HepG2 (cell line): ENCODE data around the gene CEBPA. TPM values are rescaled to one million over a fixed set of nuclear protein-coding genes. Genes with fewer than 3 reads are reported as not detected.

Experiments
- DMAP1 ChIP-seq: IDR thresholded peaks from 2 replicates; pipeline ENCODE4 v1.6.1; 2016
- FOXK1 ChIP-seq: sonication (generic); formaldehyde crosslinking; IDR thresholded peaks from 2 replicates; pipeline ENCODE4 v1.4.0; 2020; ENCODE audit warnings: low read depth, missing genetic modification reagents, borderline replicate concordance
- FOXO1 ChIP-seq: sonication (generic); formaldehyde crosslinking; IDR thresholded peaks from 2 replicates; pipeline ENCODE4 v1.4.0; 2020; ENCODE audit warnings: missing genetic modification reagents
- HNF1A ChIP-seq, 2 experiments: sonication (generic) in 1 of 2; formaldehyde crosslinking in 1 of 2; IDR thresholded peaks; 2 replicates each; pipeline versions ENCODE4 v1.4.0 to v1.6.1; 2016 to 2020; ENCODE audit warnings: borderline replicate concordance in 1 of 2, low read depth in 1 of 2, mild to moderate bottlenecking in 1 of 2, missing genetic modification reagents in 1 of 2
- ISL2 ChIP-seq: sonication (generic); formaldehyde crosslinking; IDR thresholded peaks from 2 replicates; pipeline ENCODE4 v1.5.0; 2020; ENCODE audit warnings: missing genetic modification reagents
- MTA1 ChIP-seq: sonication (generic); formaldehyde crosslinking; IDR thresholded peaks from 2 replicates; pipeline ENCODE4 v1.4.0; 2020; ENCODE audit warnings: missing genetic modification reagents, mild to moderate bottlenecking, borderline replicate concordance
- ONECUT2 ChIP-seq: sonication (generic); formaldehyde crosslinking; IDR thresholded peaks from 2 replicates; pipeline ENCODE4 v1.4.0; 2020; ENCODE audit warnings: missing genetic modification reagents
- RBM39 ChIP-seq: fragments of 200-400 bp; formaldehyde crosslinking; IDR thresholded peaks from one replicate; pipeline ENCODE4 v1.6.1; 2018; ENCODE audit warnings: antibody characterized with exemption, mild to moderate bottlenecking, low read depth, low read length; ENCODE audit not compliant: poor library complexity, severe bottlenecking
- SATB2 ChIP-seq: sonication (generic); formaldehyde crosslinking; IDR thresholded peaks from 2 replicates; pipeline ENCODE4 v1.5.0; 2020; ENCODE audit warnings: missing genetic modification reagents
- SMAD1 ChIP-seq: sonication (generic); formaldehyde crosslinking; IDR thresholded peaks from 2 replicates; pipeline ENCODE4 v1.4.0; 2020; ENCODE audit warnings: missing genetic modification reagents, low read depth, mild to moderate bottlenecking, borderline replicate concordance
- TMF1 ChIP-seq: sonication (generic); formaldehyde crosslinking; IDR thresholded peaks from 2 replicates; pipeline ENCODE4 v1.8.1; 2022; ENCODE audit warnings: low read depth, missing genetic modification reagents
- TSC22D2 ChIP-seq: sonication (generic); formaldehyde crosslinking; IDR thresholded peaks from 2 replicates; pipeline ENCODE4 v1.5.1; 2020; ENCODE audit warnings: missing genetic modification reagents, mild to moderate bottlenecking, borderline replicate concordance
- UBTF ChIP-seq: sonication (generic); formaldehyde crosslinking; IDR thresholded peaks from 2 replicates; pipeline ENCODE4 v1.4.0; 2020; ENCODE audit warnings: mild to moderate bottlenecking, missing genetic modification reagents
- ZBTB42 ChIP-seq: sonication (generic); formaldehyde crosslinking; IDR thresholded peaks from 2 replicates; pipeline ENCODE4 v1.5.0; 2020; ENCODE audit warnings: mild to moderate bottlenecking, missing genetic modification reagents
- ZNF451 ChIP-seq: sonication (generic); formaldehyde crosslinking; IDR thresholded peaks from 2 replicates; pipeline ENCODE4 v1.5.0; 2020; ENCODE audit warnings: mild to moderate bottlenecking, missing genetic modification reagents
- polyA plus RNA-seq, 8 experiments: library from polyadenylated mRNA; depleted of rRNA in 3 of 8; stranded (reverse) in 7 of 8; unstranded in 1 of 8; fragments of >200 nt; fragmentation: Illumina TruSeq in 4 of 8; extraction: Trizol in 4 of 8; gene quantifications; 2 replicates each; pipeline versions ENCODE4 v1.2.1 to v1.2.3, GENCODE V29; 2011 to 2016; ENCODE audit warnings: low read depth in 4 of 8, missing spikeins in 1 of 8, mixed read lengths in 1 of 8; ENCODE audit not compliant: insufficient read depth in 1 of 8
- total RNA-seq, 5 experiments: library from RNA; depleted of rRNA; stranded (reverse); fragments of >200 nt; fragmentation: Illumina TruSeq; extraction: Trizol; gene quantifications; 2 replicates each; pipeline ENCODE4 v1.2.3, GENCODE V29; 2016; ENCODE audit warnings: low read depth in 1 of 5
- TF ChIP-seq, protein P1 (sequence below): IDR thresholded peaks from 2 replicates; pipeline ENCODE4 v1.6.1; 2012; ENCODE audit warnings: low read depth, low read length, improper control_type of control experiment
- TF ChIP-seq, protein P2 (sequence below): IDR thresholded peaks from 2 replicates; pipeline ENCODE4 v1.6.1; 2016; ENCODE audit warnings: missing genetic modification reagents, missing compliant biosample characterization
- TF ChIP-seq, protein P3 (sequence below): IDR thresholded peaks from 2 replicates; pipeline ENCODE4 v1.6.1; 2016; ENCODE audit warnings: missing compliant biosample characterization, missing genetic modification reagents, borderline replicate concordance

Gene CEBPA
- total and polyA plus RNA-seq, 2 of the 13 experiments (the other 11 are each of a cell fraction or from before 2014, with no cell fraction given) = 24.8 to 103 TPM

GRCh38 chr19:33302175-33302973, at the start of gene CEBPA (continued):
- TF ChIP-seq HNF1A (IDR thresholded peaks at IDR 0.05; ENCODE audit: low read depth) (no peak; the same call in 1 of the 2 replicates), HNF1A (CRISPR knock-in tag; IDR thresholded peaks at IDR 0.05; ENCODE audit: borderline replicate concordance) (peak; percentile 84), MTA1 (CRISPR knock-in tag) (no peak), ZBTB42 (CRISPR knock-in tag) (no peak), ZNF451 (0 out of 2 replicates have a peak, but pooled peaks have one; percentile 53), ISL2 (CRISPR knock-in tag) (peak; percentile 37; the same call in 1 of the 2 replicates), TSC22D2 (CRISPR knock-in tag) (peak; percentile 63; the same call in 1 of the 2 replicates), TMF1 (no peak; the same call in none of the 2 replicates), UBTF (CRISPR knock-in tag) (peak; percentile 81), SMAD1 (peak; percentile 60; the same call in 1 of the 2 replicates), SATB2 (CRISPR knock-in tag) (peak; percentile 39; the same call in 1 of the 2 replicates), RBM39 (no peak), FOXO1 (CRISPR knock-in tag) (peak; percentile 39; the same call in 1 of the 2 replicates), ONECUT2 (no peak), DMAP1 (CRISPR knock-in tag) (peak; percentile 51; the same call in 1 of the 2 replicates), FOXK1 (peak; percentile 40; the same call in 1 of the 2 replicates)
- TF ChIP-seq, protein P1, sequence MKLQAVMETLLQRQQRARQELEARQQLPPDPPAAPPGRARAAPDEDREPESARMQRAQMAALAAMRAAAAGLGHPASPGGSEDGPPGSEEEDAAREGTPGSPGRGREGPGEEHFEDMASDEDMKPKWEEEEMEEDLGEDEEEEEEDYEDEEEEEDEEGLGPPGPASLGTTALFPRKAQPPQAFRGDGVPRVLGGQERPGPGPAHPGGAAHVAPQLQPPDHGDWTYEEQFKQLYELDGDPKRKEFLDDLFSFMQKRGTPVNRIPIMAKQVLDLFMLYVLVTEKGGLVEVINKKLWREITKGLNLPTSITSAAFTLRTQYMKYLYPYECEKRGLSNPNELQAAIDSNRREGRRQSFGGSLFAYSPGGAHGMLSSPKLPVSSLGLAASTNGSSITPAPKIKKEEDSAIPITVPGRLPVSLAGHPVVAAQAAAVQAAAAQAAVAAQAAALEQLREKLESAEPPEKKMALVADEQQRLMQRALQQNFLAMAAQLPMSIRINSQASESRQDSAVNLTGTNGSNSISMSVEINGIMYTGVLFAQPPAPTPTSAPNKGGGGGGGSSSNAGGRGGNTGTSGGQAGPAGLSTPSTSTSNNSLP = no peak; the same call in 1 of the 2 replicates
- TF ChIP-seq, protein P2, sequence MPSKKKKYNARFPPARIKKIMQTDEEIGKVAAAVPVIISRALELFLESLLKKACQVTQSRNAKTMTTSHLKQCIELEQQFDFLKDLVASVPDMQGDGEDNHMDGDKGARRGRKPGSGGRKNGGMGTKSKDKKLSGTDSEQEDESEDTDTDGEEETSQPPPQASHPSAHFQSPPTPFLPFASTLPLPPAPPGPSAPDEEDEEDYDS = peak; percentile 73
- TF ChIP-seq, protein P3, sequence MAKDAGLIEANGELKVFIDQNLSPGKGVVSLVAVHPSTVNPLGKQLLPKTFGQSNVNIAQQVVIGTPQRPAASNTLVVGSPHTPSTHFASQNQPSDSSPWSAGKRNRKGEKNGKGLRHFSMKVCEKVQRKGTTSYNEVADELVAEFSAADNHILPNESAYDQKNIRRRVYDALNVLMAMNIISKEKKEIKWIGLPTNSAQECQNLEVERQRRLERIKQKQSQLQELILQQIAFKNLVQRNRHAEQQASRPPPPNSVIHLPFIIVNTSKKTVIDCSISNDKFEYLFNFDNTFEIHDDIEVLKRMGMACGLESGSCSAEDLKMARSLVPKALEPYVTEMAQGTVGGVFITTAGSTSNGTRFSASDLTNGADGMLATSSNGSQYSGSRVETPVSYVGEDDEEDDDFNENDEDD (CRISPR knock-in tag) = no peak; the same call in none of the 2 replicates
